ENCODE results near the gene AGPAT2.
A peak's percentile ranks its signal among the peaks of the same experiment; 100 is the strongest.

AGPAT2 gene

DNA sequence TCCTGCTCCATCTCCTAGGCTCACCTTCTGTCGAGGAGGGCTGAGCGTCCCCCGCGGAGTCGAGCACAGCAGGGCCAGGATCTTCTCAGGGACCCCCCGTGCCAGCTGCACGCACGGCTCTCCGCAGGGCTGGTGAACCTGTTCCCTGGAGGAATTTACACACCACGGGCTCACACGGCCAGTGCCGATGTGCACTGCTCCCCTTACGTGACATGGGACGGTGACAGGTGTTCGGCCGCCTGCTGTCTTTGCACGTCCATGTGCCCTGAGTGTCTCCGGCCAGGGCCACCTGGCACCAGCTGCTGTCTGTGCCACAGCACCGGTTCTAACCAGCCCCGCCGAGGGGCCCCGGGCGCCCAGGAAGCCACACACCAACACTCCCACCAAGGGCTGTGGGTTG is 8.7 kb upstream of the AGPAT2 start:
- no peak overlapping the region for H3K4ac ChIP-seq (ENCODE audit: low read depth, low read length)
- no peaks in the 10 kb centered on the region for H3K27me3 ChIP-seq (ENCODE audit: insufficient read depth, low read length)
- no peaks in the 10 kb centered on the region for H3K79me1 ChIP-seq (ENCODE audit: low read length)
- no CpG with 5 or more reads among the region's 23 CpGs for WGBS (ENCODE audit: extremely low coverage, insufficient coverage, insufficient read length)
- DNase-seq, result no peak
- no peak overlapping the region for H2BK5ac ChIP-seq (ENCODE audit: low read depth, low read length, poor library complexity)
- H3K36me3 ChIP-seq (ENCODE audit: control insufficient read depth in 1 of 2, insufficient read depth in 2 of 2, low read length in 2 of 2), result no peaks in the 10 kb centered on the region
- H4K91ac ChIP-seq (ENCODE audit: low read depth, low read length), result no peak overlapping the region
- H3K79me2 ChIP-seq (ENCODE audit: control insufficient read depth, insufficient read depth, low read length, poor library complexity), result no peaks in the 10 kb centered on the region
- peaks cover 6% of the 10 kb centered on the region for H3K9me3 ChIP-seq (ENCODE audit: insufficient read depth, low read depth, low read length)
- H3K14ac ChIP-seq (ENCODE audit: low read length), result no peak overlapping the region
- no peak overlapping the region for H3K9ac ChIP-seq (ENCODE audit: low read length)
- H3K4me2 ChIP-seq (ENCODE audit: low read length), result no peak overlapping the region
- H2BK12ac ChIP-seq (ENCODE audit: low read length), result no peak overlapping the region
- no peak overlapping the region for H2BK120ac ChIP-seq (ENCODE audit: insufficient read depth, low read length, poor library complexity)
- H2AK5ac ChIP-seq (ENCODE audit: low read length), result no peak overlapping the region
- no peak overlapping the region for H3K18ac ChIP-seq (ENCODE audit: low read length)
- H4K12ac ChIP-seq (ENCODE audit: low read depth, low read length), result no peak overlapping the region
- H3K4me1 ChIP-seq (ENCODE audit: control insufficient read depth in 1 of 2, insufficient read depth in 2 of 2, low read length in 2 of 2), result peaks cover 3 to 9% of the 10 kb centered on the region in 2 experiments
- H4K8ac ChIP-seq (ENCODE audit: low read depth, low read length), result no peak overlapping the region
- no peak overlapping the region for H2AFZ ChIP-seq (ENCODE audit: insufficient read depth, low read length, poor library complexity)
- H3K23ac ChIP-seq (ENCODE audit: low read length), result no peak overlapping the region
- no peak overlapping the region for H3K4me3 ChIP-seq (ENCODE audit: low read depth, low read length)
- no peak overlapping the region for H3K27ac ChIP-seq (ENCODE audit: low read depth, low read length)

DNA sequence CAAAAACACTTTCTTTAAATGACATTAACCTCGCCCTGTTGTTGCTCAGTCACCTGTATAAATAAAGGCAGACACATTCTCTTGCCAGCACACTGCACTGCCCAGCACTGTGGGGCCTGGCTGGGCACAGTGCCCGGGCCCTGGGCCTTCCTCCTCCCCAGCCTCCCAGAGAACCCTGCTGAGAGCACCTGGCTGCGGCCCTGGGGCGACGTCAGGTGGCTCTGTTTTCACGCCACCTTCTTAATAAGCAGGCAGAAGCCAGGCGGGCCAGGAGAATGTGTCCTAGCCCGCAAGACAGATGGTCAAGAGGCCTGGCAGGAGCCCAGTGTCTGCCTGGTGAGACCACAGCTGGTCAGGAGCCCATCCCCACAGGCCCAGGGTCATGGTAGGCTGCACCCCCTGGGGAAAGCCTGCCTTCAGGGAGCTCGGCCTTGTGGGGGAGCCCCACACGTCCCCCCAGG is 8.2 kb upstream of the AGPAT2 start:
- H2AK5ac ChIP-seq (ENCODE audit: low read length), result no peak overlapping the region
- no peak overlapping the region for H2BK12ac ChIP-seq (ENCODE audit: low read length)
- H3K4me2 ChIP-seq (ENCODE audit: low read length), result no peak overlapping the region
- H3K4me3 ChIP-seq (ENCODE audit: low read depth, low read length), result no peak overlapping the region
- no peak overlapping the region for H4K91ac ChIP-seq (ENCODE audit: low read depth, low read length)
- H3K23ac ChIP-seq (ENCODE audit: low read length), result no peak overlapping the region
- DNase-seq, result no peak
- peaks cover 3 to 9% of the 10 kb centered on the region in 2 experiments for H3K4me1 ChIP-seq (ENCODE audit: control insufficient read depth in 1 of 2, insufficient read depth in 2 of 2, low read length in 2 of 2)
- no peaks in the 10 kb centered on the region for H3K79me2 ChIP-seq (ENCODE audit: control insufficient read depth, insufficient read depth, low read length, poor library complexity)
- no peak overlapping the region for H2BK5ac ChIP-seq (ENCODE audit: low read depth, low read length, poor library complexity)
- H3K4ac ChIP-seq (ENCODE audit: low read depth, low read length), result no peak overlapping the region
- no peak overlapping the region for H4K12ac ChIP-seq (ENCODE audit: low read depth, low read length)
- H2AFZ ChIP-seq (ENCODE audit: insufficient read depth, low read length, poor library complexity), result no peak overlapping the region
- no peak overlapping the region for H3K18ac ChIP-seq (ENCODE audit: low read length)
- no peak overlapping the region for H3K9ac ChIP-seq (ENCODE audit: low read length)
- no peak overlapping the region for H3K27ac ChIP-seq (ENCODE audit: low read depth, low read length)
- H3K27me3 ChIP-seq (ENCODE audit: insufficient read depth, low read length), result no peaks in the 10 kb centered on the region
- no peak overlapping the region for H4K8ac ChIP-seq (ENCODE audit: low read depth, low read length)
- peaks cover 6% of the 10 kb centered on the region for H3K9me3 ChIP-seq (ENCODE audit: insufficient read depth, low read depth, low read length)
- H3K14ac ChIP-seq (ENCODE audit: low read length), result no peak overlapping the region
- H2BK120ac ChIP-seq (ENCODE audit: insufficient read depth, low read length, poor library complexity), result no peak overlapping the region
- H3K79me1 ChIP-seq (ENCODE audit: low read length), result no peaks in the 10 kb centered on the region
- H3K36me3 ChIP-seq (ENCODE audit: control insufficient read depth in 1 of 2, insufficient read depth in 2 of 2, low read length in 2 of 2), result no peaks in the 10 kb centered on the region
- WGBS (ENCODE audit: extremely low coverage, insufficient coverage, insufficient read length), result no CpG with 5 or more reads among the region's 10 CpGs

DNA sequence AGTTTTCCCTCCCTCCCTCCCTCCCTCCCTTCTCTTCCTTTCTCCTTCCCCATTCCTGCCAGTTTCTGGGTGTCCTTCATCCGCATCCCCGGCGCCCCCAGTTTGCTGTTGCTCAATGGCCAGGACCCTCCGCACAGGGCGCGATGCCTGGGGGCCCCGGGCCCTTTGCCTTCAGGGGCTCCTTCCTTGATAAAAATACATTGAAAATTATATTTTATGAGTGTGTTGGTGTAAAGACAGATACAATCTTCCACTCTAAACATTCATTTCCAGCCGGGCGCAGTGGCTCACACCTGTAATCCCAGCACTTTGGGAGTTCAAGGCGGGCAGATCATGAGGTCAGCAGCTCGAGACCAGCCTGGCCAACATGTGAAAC is 7.6 kb upstream of the AGPAT2 start:
- H3K9me3 ChIP-seq (ENCODE audit: insufficient read depth, low read depth, low read length), result peaks cover 6% of the 10 kb centered on the region
- no peak overlapping the region for H2BK5ac ChIP-seq (ENCODE audit: low read depth, low read length, poor library complexity)
- no peak overlapping the region for H2BK120ac ChIP-seq (ENCODE audit: insufficient read depth, low read length, poor library complexity)
- no peak overlapping the region for H4K91ac ChIP-seq (ENCODE audit: low read depth, low read length)
- H4K12ac ChIP-seq (ENCODE audit: low read depth, low read length), result no peak overlapping the region
- H3K4me1 ChIP-seq (ENCODE audit: control insufficient read depth in 1 of 2, insufficient read depth in 2 of 2, low read length in 2 of 2), result peaks cover 3 to 9% of the 10 kb centered on the region in 2 experiments
- no peaks in the 10 kb centered on the region for H3K79me1 ChIP-seq (ENCODE audit: low read length)
- H3K27me3 ChIP-seq (ENCODE audit: insufficient read depth, low read length), result no peaks in the 10 kb centered on the region
- no peak overlapping the region for H3K27ac ChIP-seq (ENCODE audit: low read depth, low read length)
- no peaks in the 10 kb centered on the region for H3K79me2 ChIP-seq (ENCODE audit: control insufficient read depth, insufficient read depth, low read length, poor library complexity)
- H3K4me3 ChIP-seq (ENCODE audit: low read depth, low read length), result no peak overlapping the region
- no peak for DNase-seq
- no peak overlapping the region for H3K4ac ChIP-seq (ENCODE audit: low read depth, low read length)
- H3K4me2 ChIP-seq (ENCODE audit: low read length), result no peak overlapping the region
- no peaks in the 10 kb centered on the region for H3K36me3 ChIP-seq (ENCODE audit: control insufficient read depth in 1 of 2, insufficient read depth in 2 of 2, low read length in 2 of 2)
- no peak overlapping the region for H2AFZ ChIP-seq (ENCODE audit: insufficient read depth, low read length, poor library complexity)
- WGBS (ENCODE audit: extremely low coverage, insufficient coverage, insufficient read length), result no CpG with 5 or more reads among the region's 11 CpGs
- H3K23ac ChIP-seq (ENCODE audit: low read length), result no peak overlapping the region
- H2AK5ac ChIP-seq (ENCODE audit: low read length), result no peak overlapping the region
- H3K14ac ChIP-seq (ENCODE audit: low read length), result no peak overlapping the region
- H3K9ac ChIP-seq (ENCODE audit: low read length), result no peak overlapping the region
- no peak overlapping the region for H2BK12ac ChIP-seq (ENCODE audit: low read length)
- H3K18ac ChIP-seq (ENCODE audit: low read length), result no peak overlapping the region
- H4K8ac ChIP-seq (ENCODE audit: low read depth, low read length), result no peak overlapping the region

DNA sequence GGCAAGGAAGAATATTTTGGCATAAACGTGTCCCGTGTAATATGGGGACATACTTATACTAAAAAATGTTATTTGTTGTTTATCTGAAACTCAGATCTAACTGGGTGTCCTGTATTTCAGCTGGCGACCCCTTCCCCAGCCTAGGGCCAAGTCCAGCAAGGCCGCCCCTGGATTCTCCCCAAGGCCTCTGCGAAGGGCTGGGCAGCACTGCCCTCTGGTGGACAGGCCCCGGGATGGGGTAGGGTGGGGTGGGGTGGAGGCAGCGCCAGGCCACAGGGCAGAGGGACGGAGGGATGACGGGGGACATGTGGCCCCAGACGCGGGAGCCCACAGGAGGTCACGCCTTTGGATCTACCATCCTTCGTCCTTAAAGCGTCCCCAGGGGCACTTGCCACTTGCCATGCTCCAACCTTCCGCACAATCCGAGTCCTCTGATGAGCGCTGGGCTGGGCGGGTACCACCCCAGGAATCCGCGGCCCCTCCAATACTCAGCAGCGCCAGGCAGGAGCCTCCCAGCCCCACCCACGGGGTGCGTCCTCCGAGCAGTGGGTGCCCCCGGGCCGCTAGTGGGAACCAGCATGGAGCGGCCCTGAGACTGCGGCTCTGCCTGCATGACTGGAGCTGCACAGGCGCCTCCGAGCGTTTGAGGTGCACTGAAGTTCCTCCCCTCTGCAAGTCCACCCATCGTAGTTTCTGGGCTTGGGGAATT is 7.1 kb upstream of the AGPAT2 start:
- no peak overlapping the region for H4K91ac ChIP-seq (ENCODE audit: low read depth, low read length)
- H3K79me2 ChIP-seq (ENCODE audit: control insufficient read depth, insufficient read depth, low read length, poor library complexity), result no peaks in the 10 kb centered on the region
- H2BK12ac ChIP-seq (ENCODE audit: low read length), result no peak overlapping the region
- H3K23ac ChIP-seq (ENCODE audit: low read length), result no peak overlapping the region
- no peak overlapping the region for H3K18ac ChIP-seq (ENCODE audit: low read length)
- H3K27me3 ChIP-seq (ENCODE audit: insufficient read depth, low read length), result no peaks in the 10 kb centered on the region
- no peak overlapping the region for H4K8ac ChIP-seq (ENCODE audit: low read depth, low read length)
- H3K4me3 ChIP-seq (ENCODE audit: low read depth, low read length), result no peak overlapping the region
- DNase-seq, result peak; percentile 6 to 43
- H4K12ac ChIP-seq (ENCODE audit: low read depth, low read length), result no peak overlapping the region
- H3K9ac ChIP-seq (ENCODE audit: low read length), result no peak overlapping the region
- WGBS (ENCODE audit: extremely low coverage, insufficient coverage, insufficient read length), result no CpG with 5 or more reads among the region's 32 CpGs
- H2AFZ ChIP-seq (ENCODE audit: insufficient read depth, low read length, poor library complexity), result no peak overlapping the region
- H3K9me3 ChIP-seq (ENCODE audit: insufficient read depth, low read depth, low read length), result peaks cover 6% of the 10 kb centered on the region
- no peak overlapping the region for H3K14ac ChIP-seq (ENCODE audit: low read length)
- no peak overlapping the region for H3K27ac ChIP-seq (ENCODE audit: low read depth, low read length)
- H3K4ac ChIP-seq (ENCODE audit: low read depth, low read length), result no peak overlapping the region
- no peak overlapping the region for H3K4me2 ChIP-seq (ENCODE audit: low read length)
- no peak overlapping the region for H2BK5ac ChIP-seq (ENCODE audit: low read depth, low read length, poor library complexity)
- no peaks in the 10 kb centered on the region for H3K36me3 ChIP-seq (ENCODE audit: control insufficient read depth in 1 of 2, insufficient read depth in 2 of 2, low read length in 2 of 2)
- no peak overlapping the region for H2BK120ac ChIP-seq (ENCODE audit: insufficient read depth, low read length, poor library complexity)
- H3K4me1 ChIP-seq (ENCODE audit: control insufficient read depth in 1 of 2, insufficient read depth in 2 of 2, low read length in 2 of 2), result peaks cover 3 to 9% of the 10 kb centered on the region in 2 experiments
- H3K79me1 ChIP-seq (ENCODE audit: low read length), result no peaks in the 10 kb centered on the region
- no peak overlapping the region for H2AK5ac ChIP-seq (ENCODE audit: low read length)
